Measurements from ENCODE around the gene MALT1. TPM values are rescaled to one million over a fixed set of nuclear protein-coding genes. Genes with fewer than 3 reads are reported as not detected.
A peak's percentile ranks its signal among the peaks of the same experiment; 100 is the strongest.

The MALT1 gene
- total RNA-seq, 4 donors from 2014 or later, result 40.1 to 48.9 (median 44.4) TPM

GRCh38 chr18:58721566-58722239 lies 50.4 kb downstream of the MALT1 start:
- DNase-seq (ENCODE audit: low spot score in 2 of 2), result no peak
- H3K4me3 ChIP-seq (ENCODE audit: low read depth, poor library complexity, severe bottlenecking), result no peak overlapping the region
- no peak for TF ChIP-seq CTCF (IDR thresholded peaks at IDR 0.05)
- no peak for TF ChIP-seq POLR2A (IDR thresholded peaks at IDR 0.05)
- 92 to 93% methylated on average over 9 of the region's 9 CpGs for WGBS, 2 donors
- intact Hi-C loops (cut with DNase I; ENCODE audit: low total_unique reads), result no loop called here

GRCh38 chr18:58723810-58724602 lies 52.7 kb downstream of the MALT1 start:
- 56 to 58% methylated on average over 3 of the region's 3 CpGs for WGBS, 2 donors

GRCh38 chr18:58726671-58727070 lies 55.4 kb downstream of the MALT1 start:
- intact Hi-C loops (cut with DNase I; ENCODE audit: low total_unique reads), result no loop called here
- 97 to 98% methylated on average over 6 of the region's 6 CpGs for WGBS, 2 donors
- H3K4me3 ChIP-seq (ENCODE audit: low read depth, poor library complexity, severe bottlenecking), result no peak overlapping the region
- no peak for TF ChIP-seq POLR2A (IDR thresholded peaks at IDR 0.05)
- no peak for TF ChIP-seq CTCF (IDR thresholded peaks at IDR 0.05)
- no peak for DNase-seq (ENCODE audit: low spot score in 2 of 2)

More at GRCh38 chr18:58723810-58724602, 52.7 kb downstream of the MALT1 start:
- peak in 1 of 2 donors; percentile 28 for DNase-seq (ENCODE audit: low spot score in 2 of 2)
- TF ChIP-seq POLR2A (IDR thresholded peaks at IDR 0.05) (no peak), CTCF (IDR thresholded peaks at IDR 0.05) (no peak)
- intact Hi-C loops (cut with DNase I; ENCODE audit: low total_unique reads), result no loop called here
- H3K4me3 ChIP-seq (ENCODE audit: low read depth, poor library complexity, severe bottlenecking), result no peak overlapping the region

GRCh38 chr18:58727776-58728500 lies 56.7 kb downstream of the MALT1 start:
- WGBS, 2 donors, result 87 to 93% methylated on average over 6 of the region's 6 CpGs
- H3K4me3 ChIP-seq (ENCODE audit: low read depth, poor library complexity, severe bottlenecking), result no peak overlapping the region
- TF ChIP-seq POLR2A (IDR thresholded peaks at IDR 0.05) (no peak), CTCF (IDR thresholded peaks at IDR 0.05) (no peak)
- intact Hi-C loops (cut with DNase I; ENCODE audit: low total_unique reads), result no loop called here
- DNase-seq (ENCODE audit: low spot score in 2 of 2), result no peak

- intact Hi-C loops (cut with DNase I; ENCODE audit: low total_unique reads), result no loop called here
- DNase-seq (ENCODE audit: low spot score in 2 of 2), result no peak
- 96 to 98% methylated on average over 3 of the region's 3 CpGs for WGBS, 2 donors
- TF ChIP-seq CTCF (IDR thresholded peaks at IDR 0.05) (no peak), POLR2A (IDR thresholded peaks at IDR 0.05) (no peak)
- no peak overlapping the region for H3K4me3 ChIP-seq (ENCODE audit: low read depth, poor library complexity, severe bottlenecking)
Measured at GRCh38 chr18:58728719-58729118, 57.5 kb downstream of the MALT1 start.

Measured in lower leg skin (tissue), 4 donors.